HG03432 (cell line): ENCODE data around the gene CUZD1.

Experiments
- ATAC-seq: cut with Tn5 transposase; IDR thresholded peaks from one replicate; pipeline ENCODE4 v1.9.1; 2021; ENCODE audit warnings: mild to moderate bottlenecking, moderate library complexity; ENCODE audit not compliant: unreplicated experiment

Gene CUZD1

GRCh38 chr10:122855745-122856144, 10.1 kb upstream of the CUZD1 start:
- no peak for ATAC-seq

GRCh38 chr10:122854648-122855047, 9.0 kb upstream of the CUZD1 start:
- no peak for ATAC-seq

- ATAC-seq: no peak
These were observed 8.1 kb upstream of the CUZD1 start for GRCh38 chr10:122853665-122854313.

GRCh38 chr10:122852261-122852660, 6.6 kb upstream of the CUZD1 start:
- ATAC-seq: no peak

GRCh38 chr10:122850705-122851640, 5.3 kb upstream of the CUZD1 start:
- no peak for ATAC-seq

- ATAC-seq: no peak
These were observed 4.4 kb upstream of the CUZD1 start for GRCh38 chr10:122849900-122850605.

- no peak for ATAC-seq
These were observed 3.4 kb upstream of the CUZD1 start for GRCh38 chr10:122849090-122849489.

- no peak for ATAC-seq
These were observed 2.3 kb upstream of the CUZD1 start for GRCh38 chr10:122847782-122848604.

- ATAC-seq: no peak
These were observed 1.5 kb downstream of the CUZD1 start for GRCh38 chr10:122844146-122844545.

GRCh38 chr10:122841569-122841968, 4.1 kb downstream of the CUZD1 start:
- ATAC-seq: no peak

GRCh38 chr10:122839505-122839904, 6.2 kb downstream of the CUZD1 start:
- ATAC-seq: no peak

GRCh38 chr10:122838880-122839279, 6.8 kb downstream of the CUZD1 start:
- no peak for ATAC-seq

GRCh38 chr10:122835908-122836307, 9.7 kb downstream of the CUZD1 start:
- no peak for ATAC-seq

GRCh38 chr10:122830965-122831353, 14.7 kb downstream of the CUZD1 start:
- no peak for ATAC-seq

GRCh38 chr10:122830273-122830964, 15.2 kb downstream of the CUZD1 start:
- no peak for ATAC-seq

- ATAC-seq: no peak
These were observed 16.2 kb downstream of the CUZD1 start for GRCh38 chr10:122829454-122829853.

GRCh38 chr10:122828716-122829255, 16.9 kb downstream of the CUZD1 start:
- no peak for ATAC-seq

- ATAC-seq: no peak
These were observed 18.4 kb downstream of the CUZD1 start for GRCh38 chr10:122827302-122827701.

GRCh38 chr10:122822973-122823690, 22.5 kb downstream of the CUZD1 start:
- no peak for ATAC-seq
